ENCODE data around the gene SMTNL2.
"Not testable (repeated sequence)": the region's sequence is repeated elsewhere in the genome, so short reads cannot be mapped to it uniquely, and the experiment has no call there.

Gene SMTNL2

DNA sequence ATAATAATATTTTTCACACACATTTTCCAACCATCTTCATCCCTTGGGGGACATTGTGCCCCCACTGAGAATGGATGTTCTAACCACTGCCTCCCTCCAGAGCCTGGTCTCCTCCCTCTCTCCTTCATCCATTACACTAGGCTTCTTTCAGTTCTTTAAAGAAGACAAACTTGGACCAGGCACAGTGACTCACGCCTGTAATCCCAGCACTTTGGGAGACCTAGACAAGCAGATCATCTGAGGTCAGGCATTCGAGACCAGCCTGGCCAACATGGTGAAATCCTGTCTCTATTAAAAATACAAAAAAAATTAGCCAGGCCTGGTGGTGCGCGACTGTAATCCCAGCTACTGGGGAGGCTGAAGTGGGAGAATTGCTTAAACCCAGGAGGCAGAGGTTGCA, 50.6 kb downstream of the SMTNL2 start:
- DNase-seq (ENCODE audit: low read depth in 2 of 2) = no peak

- DNase-seq (ENCODE audit: low read depth in 2 of 2) = no peak
Observed at GRCh38 chr17:4635823-4636375, 51.6 kb downstream of the SMTNL2 start.

- no peak for DNase-seq (ENCODE audit: low read depth in 2 of 2)
Observed at GRCh38 chr17:4636474-4637100, 52.3 kb downstream of the SMTNL2 start.

- not testable (repeated sequence) for DNase-seq (ENCODE audit: low read depth in 2 of 2)
Observed at GRCh38 chr17:4638766-4639165, 54.4 kb downstream of the SMTNL2 start.

DNA sequence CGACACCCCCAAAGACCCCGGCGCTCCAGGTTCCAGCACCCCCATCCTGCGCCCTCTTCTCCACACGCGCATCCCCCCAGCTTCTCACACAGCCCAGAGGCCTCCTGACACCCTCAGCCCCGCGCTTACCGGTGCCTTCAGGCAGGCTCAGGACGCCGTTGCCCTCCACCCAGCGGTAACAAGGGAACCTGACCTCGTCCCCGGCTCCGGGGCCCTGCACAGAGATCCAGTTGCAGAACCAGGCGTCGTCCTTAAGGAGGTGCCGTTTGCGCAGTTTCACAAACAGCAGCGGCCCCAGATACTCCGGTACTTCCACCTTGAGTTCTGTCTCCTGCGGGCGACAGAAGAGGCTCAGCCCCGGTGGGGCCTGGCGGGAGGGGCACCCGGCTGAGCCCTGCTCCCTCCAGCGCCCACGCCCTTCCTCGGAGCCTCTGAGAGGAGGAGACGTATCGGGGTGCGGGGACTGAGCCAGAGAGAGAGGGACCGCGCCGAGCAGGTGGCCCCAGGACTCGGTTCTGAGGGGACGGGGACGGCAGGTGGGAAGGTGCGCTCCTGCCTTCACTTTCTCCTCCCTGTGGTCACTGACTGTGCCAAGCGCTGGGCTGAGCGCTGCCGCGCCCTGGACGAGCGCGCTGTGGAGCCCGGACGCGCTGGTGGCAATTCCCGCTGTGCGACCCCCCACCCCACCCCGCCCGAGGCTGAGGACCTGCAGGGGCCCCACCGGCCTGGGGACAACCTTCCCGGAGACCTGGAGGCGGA, 55.2 kb downstream of the SMTNL2 start:
- DNase-seq (ENCODE audit: low read depth in 2 of 2) = not testable (repeated sequence)

- DNase-seq (ENCODE audit: low read depth in 2 of 2) = not testable (repeated sequence)
Observed at GRCh38 chr17:4640569-4641188, 56.4 kb downstream of the SMTNL2 start.

- no peak for DNase-seq (ENCODE audit: low read depth in 2 of 2)
Observed at GRCh38 chr17:4641297-4642195, 57.2 kb downstream of the SMTNL2 start, which contains the start of gene ALOX15. TSS of gene ALOX15 (minus strand) at chr17:4641678. CDS start at chr17:4641651, 27 bp downstream.

DNA sequence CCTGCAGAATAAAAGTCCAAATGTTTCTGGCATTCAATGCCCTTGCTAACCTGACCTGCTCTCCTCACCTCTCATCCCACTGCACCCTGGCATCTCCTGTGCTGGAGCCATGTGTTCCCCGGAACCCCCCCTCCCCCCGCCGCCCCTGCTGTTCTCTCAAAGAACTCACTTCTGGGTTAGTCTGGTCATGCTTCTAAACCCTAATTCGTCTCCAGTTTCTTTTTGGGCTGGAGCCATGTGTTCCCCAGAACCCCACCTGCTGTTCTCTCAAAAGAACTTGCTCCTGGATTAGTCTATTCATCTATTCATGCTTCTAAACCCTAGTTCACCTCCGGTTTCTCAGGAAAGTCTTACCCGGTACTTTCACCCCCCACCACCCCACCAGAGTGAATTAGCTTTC, 58.0 kb downstream of the SMTNL2 start:
- DNase-seq (ENCODE audit: low read depth in 2 of 2) = no peak

GRCh38 chr17:4643676-4644075, 59.3 kb downstream of the SMTNL2 start:
- DNase-seq (ENCODE audit: low read depth in 2 of 2) = no peak

DNA sequence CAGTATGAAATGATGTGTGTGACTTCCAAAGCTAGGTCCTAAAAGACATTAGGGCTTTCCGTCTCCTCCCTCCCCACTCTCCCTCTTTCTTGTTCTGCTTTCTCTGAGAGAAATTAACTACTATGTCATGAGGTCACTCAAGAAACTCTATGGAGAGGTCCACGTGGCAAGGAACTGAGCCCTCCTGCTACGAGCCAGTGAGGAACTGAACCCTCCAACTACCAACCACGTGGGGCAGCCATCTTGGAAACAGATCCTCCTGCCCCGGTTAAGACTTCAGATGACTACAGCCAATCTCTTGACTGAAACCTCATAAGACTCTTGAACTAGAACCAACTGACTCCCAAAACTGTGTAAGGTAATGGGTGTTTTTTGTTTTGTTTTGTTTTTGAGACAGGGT, 61.3 kb downstream of the SMTNL2 start:
- DNase-seq (ENCODE audit: low read depth in 2 of 2) = no peak

DNA sequence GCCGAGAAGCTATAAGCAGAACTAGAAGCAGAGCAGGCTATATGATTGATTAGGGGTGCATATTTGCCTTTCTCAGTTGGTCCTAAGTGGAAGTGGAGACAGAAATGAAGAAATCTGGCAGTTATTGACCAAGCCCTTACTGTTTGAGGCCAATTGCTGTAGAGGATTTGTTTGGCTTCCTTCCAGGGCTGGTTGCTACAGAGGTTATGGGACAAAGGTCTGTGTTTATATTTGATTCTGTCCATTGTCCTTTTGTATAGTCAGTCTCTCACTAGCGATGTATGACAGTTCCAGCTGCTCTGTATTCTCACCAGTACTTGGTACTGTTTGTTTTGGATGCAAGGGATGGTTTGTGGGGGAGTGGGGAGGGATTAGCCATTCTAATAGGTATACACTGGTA, 64.4 kb downstream of the SMTNL2 start:
- no peak for DNase-seq (ENCODE audit: low read depth in 2 of 2)

DNA sequence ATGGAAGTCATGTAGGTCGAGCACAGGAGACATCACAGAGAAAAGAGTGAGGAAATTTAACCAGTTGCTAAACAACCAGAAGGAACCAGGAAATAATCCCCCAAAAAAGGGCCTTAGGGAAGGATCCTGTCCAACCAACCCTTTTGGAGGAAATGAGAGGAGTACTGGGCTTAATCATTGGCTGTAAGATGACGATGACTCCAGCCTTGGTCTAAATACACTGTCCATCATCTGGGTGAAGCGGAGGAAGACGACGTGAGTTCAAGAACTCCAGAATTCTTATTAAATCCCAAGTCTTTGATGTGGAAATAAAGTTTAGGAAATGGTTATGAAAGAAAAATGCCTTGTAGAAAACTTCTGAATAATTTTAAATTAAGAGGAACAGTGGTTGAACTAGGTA, 68.7 kb downstream of the SMTNL2 start:
- DNase-seq (ENCODE audit: low read depth in 2 of 2) = no peak

DNA sequence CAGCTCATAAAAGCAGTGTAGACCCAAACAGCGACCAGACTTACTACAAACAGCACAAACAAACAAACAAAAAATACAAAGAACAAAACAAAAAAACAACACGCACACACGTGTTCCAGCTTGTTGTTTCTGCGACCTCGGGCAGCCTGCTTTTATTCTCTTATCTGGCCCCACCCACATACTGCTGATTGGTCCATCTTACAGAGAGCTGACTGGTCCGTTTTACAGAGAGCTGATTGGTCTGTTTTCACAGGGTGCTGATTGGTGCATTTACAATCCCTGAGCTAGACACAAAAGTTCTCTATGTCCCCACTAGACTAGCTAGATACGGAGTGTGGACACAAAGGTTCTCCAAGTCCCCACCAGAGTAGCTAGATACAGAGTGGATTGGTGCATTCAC, 71.6 kb downstream of the SMTNL2 start:
- DNase-seq (ENCODE audit: low read depth in 2 of 2) = not testable (repeated sequence)

- no peak for DNase-seq (ENCODE audit: low read depth in 2 of 2)
Observed at GRCh38 chr17:4657678-4658077, 73.3 kb downstream of the SMTNL2 start.
